ENCODE results near the gene STS. TPM values are rescaled to one million over a fixed set of nuclear protein-coding genes. Genes with fewer than 3 reads are reported as not detected.
A peak's percentile ranks its signal among the peaks of the same experiment; 100 is the strongest.

STS gene
- total and polyA plus RNA-seq, 2 donors (not counting 3 experiments of a cell fraction or from before 2014, with no cell fraction given) = 2.1 to 4.9 TPM

GRCh38 chrX:7120878-7121219, 26.7 kb upstream of the STS start:
- Histone ChIP-seq H3K4me1 (ENCODE audit: control insufficient read depth, extremely low read depth, insufficient read depth, low read length) (peaks cover 27% of the 10 kb centered on the region), H3K9me3 (replicated peaks; ENCODE audit: control insufficient read depth, insufficient read depth, low read length) (no peaks in the 10 kb centered on the region), H3K79me2 (ENCODE audit: control insufficient read depth, insufficient read depth, low read length) (peaks cover 39% of the 10 kb centered on the region), H3K27ac (ENCODE audit: insufficient read depth, low read depth, low read length) (no peak overlapping the region), H3K9me1 (replicated peaks; ENCODE audit: control insufficient read depth, extremely low read depth, insufficient read depth, low read length) (no peaks in the 10 kb centered on the region), H3K36me3 (ENCODE audit: control insufficient read depth in 2 of 2, extremely low read depth in 1 of 2, insufficient read depth in 2 of 2, low read length in 2 of 2) (no peaks in the 10 kb centered on the region), H3K4me2 (ENCODE audit: insufficient read depth, low read length) (peak overlapping the region; percentile 62), H4K20me1 (replicated peaks; ENCODE audit: control insufficient read depth, extremely low read depth, insufficient read depth, low read length) (no peaks in the 10 kb centered on the region), H3K9ac (replicated peaks; ENCODE audit: extremely low read depth, insufficient read depth, low read length) (no peak overlapping the region), H3K27me3 (ENCODE audit: control insufficient read depth in 2 of 2, insufficient read depth in 2 of 2, low read length in 2 of 2) (no peaks in the 10 kb centered on the region), H3K4me3 (replicated peaks in 1 of 3; ENCODE audit: insufficient read depth in 1 of 3, low read depth in 1 of 3, low read length in 3 of 3) (no peak overlapping the region), H2AFZ (ENCODE audit: low read depth, low read length) (no peak overlapping the region)
- no peak for TF ChIP-seq MAX (IDR thresholded peaks at IDR 0.05; ENCODE audit: insufficient read depth, insufficient read length)
- no peak for TF ChIP-seq POLR2AphosphoS5 (IDR thresholded peaks at IDR 0.05; ENCODE audit: insufficient read depth, low read depth, low read length)
- no peak for TF ChIP-seq FOS (IDR thresholded peaks at IDR 0.05; ENCODE audit: borderline replicate concordance, insufficient read depth, low read length)
- no peak for TF ChIP-seq JUN (IDR thresholded peaks at IDR 0.05; ENCODE audit: borderline replicate concordance, insufficient read depth, insufficient read length, low read depth)
- no peak for TF ChIP-seq CTCF (IDR thresholded peaks at IDR 0.05; ENCODE audit: extremely low read depth in 1 of 2, insufficient read depth in 1 of 2, low read depth in 1 of 2, low read length in 2 of 2)
- no peak for TF ChIP-seq EZH2 (IDR thresholded peaks at IDR 0.05; ENCODE audit: borderline replicate concordance, low read depth, low read length, severe bottlenecking)
- TF ChIP-seq MYC (IDR thresholded peaks at IDR 0.05; ENCODE audit: low read depth, low read length) = no peak
- TF ChIP-seq POLR2A (IDR thresholded peaks at IDR 0.05; ENCODE audit: low read depth, low read length) = no peak
- no peak for TF ChIP-seq GATA2 (IDR thresholded peaks at IDR 0.05; ENCODE audit: insufficient read depth, insufficient read length, low read depth, low read length)
- DNase-seq (ENCODE audit: low read depth, low spot score) (no peak), FAIRE-seq (peak; percentile 61)
- BruUV-seq (replicated peaks) = no TSS peak
- POLR2A ChIA-PET = no interaction called here
- dilution Hi-C loops (cut with MboI; ENCODE audit: extremely low pct_ligation_motif_present, low sequenced_read_pairs) = no loop called here
- CTCF ChIA-PET = interaction anchor here (1.0 kb wide), 2 partner anchors 12 to 14 kb away, joined by 3 to 4 read pairs; no protein-coding TSS in a partner anchor
- intact Hi-C loops (cut with micrococcal nuclease) = loop anchor here (1.0 to 5.0 kb wide), 2 partner anchors 12 to 39 kb away; no protein-coding TSS in a partner anchor
